Keratinocyte (primary cell): ENCODE measurements around the gene RARA. TPM values are rescaled to one million over a fixed set of nuclear protein-coding genes. Genes with fewer than 3 reads are reported as not detected.

ENCODE experiments used
- DNase-seq: peaks from one replicate; pipeline ENCODE4 v3.0.0-alpha.2; 2011; ENCODE audit warnings: low read depth, missing footprints, low spot score
- FAIRE-seq: peaks from 2 replicates; lab custom pipeline; 2011; peaks lifted over from hg19 to GRCh38; lab: Jason Lieb, UNC
- H2AFZ ChIP-seq: 2 replicates; pipeline ENCODE4 v1.6.0; 2012; ENCODE audit warnings: low read length, control low read depth, inconsistent platforms; ENCODE audit not compliant: control insufficient read depth
- H3K27ac ChIP-seq: 2 replicates; pipeline ENCODE4 v1.5.1; 2011; ENCODE audit warnings: low read length; ENCODE audit not compliant: control insufficient read depth, insufficient read depth
- H3K27me3 ChIP-seq: 3 replicates; pipeline ENCODE4 v1.6.0; 2011; ENCODE audit warnings: low read length; ENCODE audit not compliant: control insufficient read depth, insufficient read depth; ENCODE audit errors: extremely low read depth
- H3K36me3 ChIP-seq, 2 experiments: 2 replicates in 1 of 2; 3 replicates in 1 of 2; pipeline ENCODE4 v1.5.1; 2011; ENCODE audit warnings: low read length in 2 of 2, mild to moderate bottlenecking in 1 of 2; ENCODE audit not compliant: control insufficient read depth in 2 of 2, insufficient read depth in 2 of 2; ENCODE audit errors: extremely low read depth in 1 of 2
- H3K4me1 ChIP-seq: 3 replicates; pipeline ENCODE4 v1.5.1; 2011; ENCODE audit warnings: low read length; ENCODE audit not compliant: control insufficient read depth, insufficient read depth; ENCODE audit errors: extremely low read depth
- H3K4me2 ChIP-seq: 3 replicates; pipeline ENCODE4 v1.6.0; 2011; ENCODE audit warnings: low read depth, low read length; ENCODE audit not compliant: control insufficient read depth, insufficient read depth; ENCODE audit errors: extremely low read depth
- H3K4me3 ChIP-seq, 3 experiments: fragments of 200-600 bp in 1 of 3; sonication (generic) in 1 of 3; 2 replicates in 2 of 3; 3 replicates in 1 of 3; pipeline ENCODE4 v1.5.1; 2011 to 2016; ENCODE audit warnings: low read length in 3 of 3, mild to moderate bottlenecking in 3 of 3, control low read depth in 2 of 3, inconsistent platforms in 1 of 3, low read depth in 1 of 3, mixed read lengths in 1 of 3, mixed run types in 1 of 3, moderate library complexity in 1 of 3; ENCODE audit not compliant: control insufficient read depth in 2 of 3, insufficient read depth in 2 of 3; ENCODE audit errors: extremely low read depth in 1 of 3
- H3K79me2 ChIP-seq: 2 replicates; pipeline ENCODE4 v1.6.0; 2012; ENCODE audit warnings: low read length; ENCODE audit not compliant: control insufficient read depth, insufficient read depth
- H3K9ac ChIP-seq: 3 replicates; pipeline ENCODE4 v1.6.0; 2011; ENCODE audit warnings: low read length; ENCODE audit not compliant: control insufficient read depth, insufficient read depth; ENCODE audit errors: extremely low read depth
- H3K9me1 ChIP-seq: 3 replicates; pipeline ENCODE4 v1.6.0; 2011; ENCODE audit warnings: low read length; ENCODE audit not compliant: control insufficient read depth, insufficient read depth; ENCODE audit errors: extremely low read depth
- H3K9me3 ChIP-seq: 2 replicates; pipeline ENCODE4 v1.5.1; 2012; ENCODE audit warnings: low read depth, low read length; ENCODE audit not compliant: control insufficient read depth
- H4K20me1 ChIP-seq: 3 replicates; pipeline ENCODE4 v1.6.0; 2011; ENCODE audit warnings: low read length; ENCODE audit not compliant: control insufficient read depth, insufficient read depth; ENCODE audit errors: extremely low read depth
- EZH2 ChIP-seq: IDR thresholded peaks from one replicate; pipeline ENCODE4 v1.6.1; 2012; ENCODE audit warnings: inconsistent platforms, mild to moderate bottlenecking, low read length, moderate library complexity
- dilution Hi-C: fragments of 300-500 bp; cut with MboI; formaldehyde crosslinking; loops from one replicate; pipeline ENCODE4 v1.7.0; 2020; ENCODE audit warnings: low sequenced_read_pairs; ENCODE audit not compliant: extremely low pct_ligation_motif_present
- polyA plus RNA-seq, 5 experiments: library from polyadenylated mRNA; depleted of rRNA in 3 of 5; stranded (reverse) in 3 of 5; stranded (forward) in 1 of 5; unstranded in 1 of 5; fragments of >200 nt; gene quantifications; 1 replicate in 1 of 5; 2 replicates in 3 of 5; 3 replicates in 1 of 5; pipeline versions ENCODE4 v1.2.1 to v1.2.3, GENCODE V29; 2011 to 2012; ENCODE audit warnings: missing spikeins in 2 of 5, low read depth in 1 of 5, low replicate concordance in 1 of 5
- TF ChIP-seq, protein P1 (sequence below), 3 experiments: IDR thresholded peaks in 1 of 3; conservative IDR thresholded peaks in 1 of 3; optimal IDR thresholded peaks in 1 of 3; 2 replicates in 2 of 3; 3 replicates in 1 of 3; pipeline versions ENCODE3 to v1.5.1; 2011; ENCODE audit warnings: low read length in 3 of 3, mild to moderate bottlenecking in 3 of 3, moderate library complexity in 2 of 3, control low read depth in 1 of 3, inconsistent platforms in 1 of 3; ENCODE audit not compliant: insufficient read depth in 2 of 3; ENCODE audit errors: extremely low read depth in 1 of 3

The RARA gene
- polyA plus RNA-seq, 1 donor (not counting 4 experiments of a cell fraction or from before 2014, with no cell fraction given) = 3.8 TPM

DNA sequence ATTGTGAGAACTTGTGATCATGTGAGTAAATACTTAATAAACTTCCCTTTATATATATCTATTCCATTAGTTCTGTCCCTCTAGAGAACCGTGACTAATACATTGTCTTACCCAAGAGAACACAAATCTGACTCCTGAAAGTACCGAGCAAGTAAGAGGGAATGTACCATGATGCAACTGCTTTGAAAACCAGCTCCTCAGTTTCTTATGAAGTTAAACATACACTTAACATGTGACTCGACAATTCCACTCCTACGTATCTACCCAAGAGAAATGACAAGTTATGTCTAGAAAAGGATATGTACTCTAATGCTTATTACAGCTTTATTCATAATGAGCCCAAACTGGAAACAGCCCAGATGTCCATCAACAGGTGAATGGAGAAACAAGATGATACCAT is 64.3 kb downstream of the RARA start:
- DNase-seq = no peak
- no peak for FAIRE-seq
- no peak overlapping the region for H3K27ac ChIP-seq
- TF ChIP-seq, protein P1, sequence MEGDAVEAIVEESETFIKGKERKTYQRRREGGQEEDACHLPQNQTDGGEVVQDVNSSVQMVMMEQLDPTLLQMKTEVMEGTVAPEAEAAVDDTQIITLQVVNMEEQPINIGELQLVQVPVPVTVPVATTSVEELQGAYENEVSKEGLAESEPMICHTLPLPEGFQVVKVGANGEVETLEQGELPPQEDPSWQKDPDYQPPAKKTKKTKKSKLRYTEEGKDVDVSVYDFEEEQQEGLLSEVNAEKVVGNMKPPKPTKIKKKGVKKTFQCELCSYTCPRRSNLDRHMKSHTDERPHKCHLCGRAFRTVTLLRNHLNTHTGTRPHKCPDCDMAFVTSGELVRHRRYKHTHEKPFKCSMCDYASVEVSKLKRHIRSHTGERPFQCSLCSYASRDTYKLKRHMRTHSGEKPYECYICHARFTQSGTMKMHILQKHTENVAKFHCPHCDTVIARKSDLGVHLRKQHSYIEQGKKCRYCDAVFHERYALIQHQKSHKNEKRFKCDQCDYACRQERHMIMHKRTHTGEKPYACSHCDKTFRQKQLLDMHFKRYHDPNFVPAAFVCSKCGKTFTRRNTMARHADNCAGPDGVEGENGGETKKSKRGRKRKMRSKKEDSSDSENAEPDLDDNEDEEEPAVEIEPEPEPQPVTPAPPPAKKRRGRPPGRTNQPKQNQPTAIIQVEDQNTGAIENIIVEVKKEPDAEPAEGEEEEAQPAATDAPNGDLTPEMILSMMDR (optimal IDR thresholded peaks at IDR 0.05 in 1 of 3, IDR thresholded peaks at IDR 0.05 in 1 of 3, conservative IDR thresholded peaks at IDR 0.05 in 1 of 3; ENCODE audit: extremely low read depth in 1 of 3, insufficient read depth in 2 of 3, low read length in 3 of 3) = no peak
- no peak for TF ChIP-seq EZH2
- no peak overlapping the region for H3K4me2 ChIP-seq
- H3K9ac ChIP-seq = no peak overlapping the region
- H3K9me3 ChIP-seq = no peaks in the 10 kb centered on the region
- H4K20me1 ChIP-seq = no peaks in the 10 kb centered on the region
- peaks cover 3% of the 10 kb centered on the region for H3K4me1 ChIP-seq
- no peaks in the 10 kb centered on the region for H3K79me2 ChIP-seq
- no peak overlapping the region for H2AFZ ChIP-seq
- no peaks in the 10 kb centered on the region for H3K36me3 ChIP-seq
- H3K4me3 ChIP-seq = no peak overlapping the region
- dilution Hi-C loops = no loop called here
- no peaks in the 10 kb centered on the region for H3K9me1 ChIP-seq
- H3K27me3 ChIP-seq = no peaks in the 10 kb centered on the region

DNA sequence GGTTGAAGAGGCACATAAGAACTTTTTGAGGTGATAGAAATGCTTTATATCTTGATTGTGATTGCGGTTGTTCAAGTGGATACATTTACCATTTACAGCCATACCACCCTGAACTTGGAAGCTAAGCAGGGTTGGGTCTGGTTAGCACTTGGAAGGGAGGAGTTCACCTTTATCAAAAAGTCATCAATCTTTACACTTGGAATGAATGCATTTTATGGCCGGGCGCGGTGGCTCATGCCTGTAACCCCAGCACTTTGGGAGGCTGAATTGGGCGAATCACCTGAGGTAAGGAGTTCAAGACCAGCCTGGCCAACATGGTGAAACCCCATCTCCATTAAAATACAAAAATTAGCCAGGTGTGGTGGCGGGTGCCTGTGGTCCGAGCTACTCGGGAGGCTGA is 65.0 kb downstream of the RARA start:
- no peak overlapping the region for H3K27ac ChIP-seq
- FAIRE-seq = no peak
- H3K27me3 ChIP-seq = no peaks in the 10 kb centered on the region
- dilution Hi-C loops = no loop called here
- H2AFZ ChIP-seq = no peak overlapping the region
- DNase-seq = no peak
- no peak overlapping the region for H3K9ac ChIP-seq
- TF ChIP-seq, protein P1 (optimal IDR thresholded peaks at IDR 0.05 in 1 of 3, IDR thresholded peaks at IDR 0.05 in 1 of 3, conservative IDR thresholded peaks at IDR 0.05 in 1 of 3; ENCODE audit: extremely low read depth in 1 of 3, insufficient read depth in 2 of 3, low read length in 3 of 3) = no peak
- no peak for TF ChIP-seq EZH2
- H3K9me1 ChIP-seq = no peaks in the 10 kb centered on the region
- no peak overlapping the region for H3K4me3 ChIP-seq
- no peaks in the 10 kb centered on the region for H3K36me3 ChIP-seq
- H3K79me2 ChIP-seq = no peaks in the 10 kb centered on the region
- no peaks in the 10 kb centered on the region for H3K9me3 ChIP-seq
- H3K4me1 ChIP-seq = peaks cover 3% of the 10 kb centered on the region
- no peak overlapping the region for H3K4me2 ChIP-seq
- H4K20me1 ChIP-seq = no peaks in the 10 kb centered on the region
